Esophagus (tissue), 2 donors: ENCODE results near the gene KRT40. TPM values are rescaled to one million over a fixed set of nuclear protein-coding genes. Genes with fewer than 3 reads are reported as not detected.
"Not testable (repeated sequence)": the region's sequence is repeated elsewhere in the genome, so short reads cannot be mapped to it uniquely, and the experiment has no call there.

Source experiments
- H3K27ac ChIP-seq, 2 donors: one replicate each; pipeline ENCODE4 v1.5.1; 2013; ENCODE audit warnings: low read depth in 2 of 2, mild to moderate bottlenecking in 2 of 2, inconsistent platforms in 1 of 2, low read length in 1 of 2, moderate library complexity in 1 of 2
- H3K27me3 ChIP-seq, 2 donors: one replicate each; pipeline ENCODE4 v1.6.1; 2013; ENCODE audit warnings: low read length in 2 of 2, control low read depth in 1 of 2, mild to moderate bottlenecking in 1 of 2; ENCODE audit not compliant: insufficient read depth in 2 of 2, control insufficient read depth in 1 of 2
- H3K36me3 ChIP-seq, 2 donors: one replicate each; pipeline ENCODE4 v1.6.1; 2013; ENCODE audit warnings: low read length in 1 of 2; ENCODE audit not compliant: control insufficient read depth in 2 of 2, insufficient read depth in 2 of 2
- H3K4me1 ChIP-seq, 2 donors: one replicate each; pipeline ENCODE4 v1.6.1; 2013; ENCODE audit warnings: low read length in 1 of 2; ENCODE audit not compliant: control insufficient read depth in 2 of 2, insufficient read depth in 2 of 2
- H3K4me3 ChIP-seq, 2 donors: one replicate each; pipeline ENCODE4 v1.5.1; 2013; ENCODE audit warnings: low read length in 2 of 2, mild to moderate bottlenecking in 2 of 2, low read depth in 1 of 2, moderate library complexity in 1 of 2
- H3K9me3 ChIP-seq, 2 donors: one replicate each; pipeline ENCODE4 v1.6.1; 2013; ENCODE audit warnings: mild to moderate bottlenecking in 2 of 2, low read depth in 1 of 2, low read length in 1 of 2, moderate library complexity in 1 of 2; ENCODE audit not compliant: control insufficient read depth in 2 of 2, insufficient read depth in 1 of 2
- WGBS, 2 donors: extraction: QIAGEN DNeasy Blood & Tissue Kit; methylation state at CpG; one replicate each; pipeline ENCODE4 v1.1.7; 2013; 5-methylcytosine and 5-hydroxymethylcytosine counted together
- polyA plus RNA-seq, 2 donors: library from polyadenylated mRNA; stranded (reverse); fragments of 200-250 nt; gene quantifications; one replicate each; pipeline ENCODE4 v1.2.3, GENCODE V29; 2013
- donor health status: healthy with polysubstance abuse.
- donor health status: Bipolar disorder and iron deficiency.

Gene KRT40
- polyA plus RNA-seq, 2 donors = 0.18 to 0.20 TPM

DNA sequence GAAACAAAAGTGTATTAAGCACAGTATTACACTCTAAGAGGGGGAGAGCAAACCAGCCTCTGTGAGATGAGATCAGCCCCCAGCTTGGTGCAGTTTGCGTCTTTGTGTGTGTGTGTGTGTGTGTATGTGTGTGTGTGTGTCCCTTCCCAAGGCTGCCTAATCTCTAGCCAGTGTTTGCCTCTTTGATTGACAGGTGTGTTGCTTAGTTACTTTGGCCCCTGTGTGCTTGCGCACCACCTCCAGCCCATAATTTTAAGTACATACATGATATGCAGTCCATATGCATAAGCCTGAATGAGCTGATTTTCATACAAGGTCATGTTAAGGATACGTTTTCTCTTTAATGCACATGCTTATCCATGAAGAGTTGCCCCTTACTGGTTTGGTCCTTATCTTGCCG lies 17.7 kb upstream of the KRT40 start:
- no peaks in the 10 kb centered on the region for H3K36me3 ChIP-seq
- no peaks in the 10 kb centered on the region for H3K9me3 ChIP-seq
- no peak overlapping the region for H3K27ac ChIP-seq
- H3K4me3 ChIP-seq = no peak overlapping the region
- peaks cover 0 to 2% of the 10 kb centered on the region in 2 donors for H3K4me1 ChIP-seq
- WGBS, 2 donors = 89 to 91% methylated on average over 4 of the region's 4 CpGs
- no peaks in the 10 kb centered on the region for H3K27me3 ChIP-seq

DNA sequence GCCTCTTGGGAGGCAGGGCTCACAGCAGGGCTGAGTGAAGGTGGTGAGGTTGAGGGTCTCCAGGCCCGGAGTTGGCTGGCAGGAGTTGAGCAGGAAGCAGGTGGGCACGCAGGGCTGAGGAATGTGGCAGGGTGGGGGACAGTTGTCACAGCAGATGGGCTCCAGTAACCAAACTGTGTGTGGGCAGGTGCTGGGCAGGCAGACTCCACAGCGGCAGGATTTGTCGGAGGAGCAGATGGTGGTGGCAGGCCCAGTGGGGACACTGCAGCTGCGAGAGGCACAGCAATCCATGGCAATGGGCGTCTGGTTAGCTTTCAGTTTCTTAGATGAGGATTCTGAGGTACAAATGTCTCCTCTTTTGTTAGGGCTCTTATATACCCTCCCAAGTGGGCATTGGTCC lies 15.4 kb upstream of the KRT40 start, which contains the start of gene KRTAP3-2:
TSS of gene KRTAP3-2 (minus strand) at position 344 of the 400 bp plus-strand sequence. CDS start at position 291, 53 bp downstream.
- not testable (repeated sequence) for H3K4me3 ChIP-seq, H3K27ac ChIP-seq, H3K27me3 ChIP-seq, H3K4me1 ChIP-seq, H3K9me3 ChIP-seq, H3K36me3 ChIP-seq
- 86 to 87% methylated on average over 5 to 6 of the region's 6 CpGs for WGBS, 2 donors

DNA sequence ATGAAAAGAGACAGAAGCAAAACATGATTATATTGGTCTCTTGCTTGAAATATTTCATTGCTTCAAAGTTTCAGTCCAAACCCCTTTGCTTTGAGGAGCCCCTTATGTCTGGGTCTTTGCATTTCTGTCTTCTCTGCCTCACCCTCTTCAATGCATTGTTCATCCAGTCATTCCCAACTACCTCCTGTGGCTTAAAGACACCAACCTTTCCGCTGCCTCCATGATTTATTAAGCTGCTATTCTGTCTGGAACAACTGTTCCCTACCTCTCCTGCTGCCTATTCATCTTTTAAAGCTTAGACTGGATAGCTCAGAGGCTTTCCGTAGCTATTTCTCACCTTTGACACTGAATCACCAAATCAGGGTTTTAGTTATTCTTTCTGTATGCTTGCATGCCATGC lies 13.2 kb upstream of the KRT40 start:
- Histone ChIP-seq H3K27me3 (no peaks in the 10 kb centered on the region), H3K36me3 (no peaks in the 10 kb centered on the region), H3K4me1 (peaks cover 0 to 2% of the 10 kb centered on the region in 2 donors), H3K27ac (no peak overlapping the region), H3K9me3 (no peaks in the 10 kb centered on the region), H3K4me3 (no peak overlapping the region)
- WGBS, 2 donors = 67% methylated on average over 2 of the region's 2 CpGs

DNA sequence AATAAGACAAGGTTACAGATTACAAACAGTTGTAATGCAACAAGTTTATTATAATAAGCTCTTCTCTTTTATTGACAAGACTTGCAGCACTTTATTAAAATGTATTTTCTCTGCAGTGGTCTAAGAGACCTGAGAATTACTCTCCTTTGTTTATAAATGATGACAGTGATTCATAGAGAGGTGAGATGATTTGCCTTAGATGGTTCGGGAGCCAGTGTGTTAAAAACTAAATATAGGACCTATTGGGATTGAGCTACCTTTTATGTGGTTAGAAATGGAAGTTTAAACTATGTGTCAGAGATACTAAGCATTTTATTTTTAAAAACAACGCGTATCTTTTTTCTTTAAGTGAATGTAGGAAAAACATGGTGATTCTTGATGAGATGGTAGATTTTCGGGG lies 12.7 kb upstream of the KRT40 start:
- H3K27ac ChIP-seq = no peak overlapping the region
- H3K9me3 ChIP-seq = no peaks in the 10 kb centered on the region
- H3K4me3 ChIP-seq = no peak overlapping the region
- no peaks in the 10 kb centered on the region for H3K36me3 ChIP-seq
- H3K4me1 ChIP-seq = peaks cover 0 to 2% of the 10 kb centered on the region in 2 donors
- H3K27me3 ChIP-seq = no peaks in the 10 kb centered on the region
- 73 to 82% methylated on average over 4 of the region's 4 CpGs for WGBS, 2 donors

DNA sequence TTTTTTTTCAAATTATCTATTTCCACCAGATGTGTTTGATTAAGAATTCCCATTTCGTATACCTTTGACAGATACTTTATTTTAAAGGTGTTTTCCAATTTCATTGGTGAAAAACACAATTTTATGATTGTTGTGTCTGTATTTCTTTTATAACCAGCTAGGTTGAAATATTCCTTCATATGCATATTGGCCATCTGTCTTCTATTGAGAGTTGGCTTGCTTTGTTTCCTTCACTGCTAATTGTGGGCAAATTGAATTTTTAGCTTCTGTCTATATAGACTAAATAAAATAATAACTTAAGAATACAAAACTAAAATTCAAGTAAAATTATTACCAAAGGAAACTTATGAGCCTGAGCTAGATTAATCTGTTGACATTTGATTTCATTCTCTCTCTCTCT lies 11.0 kb upstream of the KRT40 start:
- H3K4me1 ChIP-seq = peaks cover 0 to 2% of the 10 kb centered on the region in 2 donors
- H3K9me3 ChIP-seq = no peaks in the 10 kb centered on the region
- no peaks in the 10 kb centered on the region for H3K27me3 ChIP-seq
- H3K27ac ChIP-seq = no peak overlapping the region
- H3K36me3 ChIP-seq = no peaks in the 10 kb centered on the region
- H3K4me3 ChIP-seq = no peak overlapping the region
- WGBS, 2 donors = 48 to 54% methylated on average over 1 of the region's 1 CpG

DNA sequence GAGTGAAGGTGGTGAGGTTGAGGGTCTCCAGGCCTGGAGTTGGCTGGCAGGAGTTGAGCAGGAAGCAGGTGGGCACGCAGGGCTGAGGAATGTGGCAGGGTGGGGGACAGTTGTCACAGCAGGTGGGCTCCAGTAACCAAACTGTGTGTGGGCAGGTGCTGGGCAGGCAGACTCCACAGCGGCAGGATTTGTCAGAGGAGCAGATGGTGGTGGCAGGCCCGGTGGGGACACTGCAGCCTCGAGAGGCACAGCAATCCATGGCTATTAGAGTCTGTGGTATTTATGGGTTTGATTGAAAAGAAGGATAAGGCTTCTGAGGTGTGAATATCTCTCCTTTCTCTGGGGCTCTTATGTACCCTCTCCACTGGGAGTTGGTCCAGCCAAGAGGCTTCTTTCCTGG lies 9.7 kb upstream of the KRT40 start, which contains the start of gene KRTAP3-3:
TSS of gene KRTAP3-3 (minus strand) at position 326 of the 400 bp plus-strand sequence. CDS start at position 259, 67 bp downstream.
- WGBS, 2 donors = 58 to 62% methylated on average over 4 of the region's 4 CpGs
- Histone ChIP-seq H3K9me3 (no peaks in the 10 kb centered on the region), H3K27me3 (no peaks in the 10 kb centered on the region), H3K4me3 (no peak within 1 kb of the TSS), H3K27ac (no peak within 1 kb of the TSS), H3K4me1 (no peaks in the 10 kb centered on the region), H3K36me3 (no peaks in the 10 kb centered on the region)

DNA sequence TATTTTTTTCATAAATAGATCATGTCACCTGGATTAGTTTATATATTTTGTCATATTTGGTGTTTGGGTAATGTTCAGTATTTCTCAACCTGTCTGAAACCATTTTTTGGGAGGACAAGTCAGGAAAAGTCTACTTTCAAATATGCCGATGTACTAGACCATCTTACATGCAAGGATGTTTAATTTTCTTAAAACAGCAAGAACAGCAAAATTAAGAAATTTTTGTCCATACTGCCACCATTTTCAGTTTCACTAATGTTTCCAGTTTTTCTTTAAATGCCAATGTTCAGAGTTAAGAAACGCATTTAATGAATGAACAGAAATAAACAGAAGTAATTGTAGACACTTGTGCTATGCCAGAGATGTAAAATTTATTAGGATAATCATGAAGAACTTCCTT lies 9.0 kb upstream of the KRT40 start:
- H3K4me3 ChIP-seq = no peak overlapping the region
- 91 to 92% methylated on average over 2 of the region's 2 CpGs for WGBS, 2 donors
- H3K9me3 ChIP-seq = no peaks in the 10 kb centered on the region
- no peaks in the 10 kb centered on the region for H3K4me1 ChIP-seq
- no peak overlapping the region for H3K27ac ChIP-seq
- H3K36me3 ChIP-seq = no peaks in the 10 kb centered on the region
- H3K27me3 ChIP-seq = no peaks in the 10 kb centered on the region

DNA sequence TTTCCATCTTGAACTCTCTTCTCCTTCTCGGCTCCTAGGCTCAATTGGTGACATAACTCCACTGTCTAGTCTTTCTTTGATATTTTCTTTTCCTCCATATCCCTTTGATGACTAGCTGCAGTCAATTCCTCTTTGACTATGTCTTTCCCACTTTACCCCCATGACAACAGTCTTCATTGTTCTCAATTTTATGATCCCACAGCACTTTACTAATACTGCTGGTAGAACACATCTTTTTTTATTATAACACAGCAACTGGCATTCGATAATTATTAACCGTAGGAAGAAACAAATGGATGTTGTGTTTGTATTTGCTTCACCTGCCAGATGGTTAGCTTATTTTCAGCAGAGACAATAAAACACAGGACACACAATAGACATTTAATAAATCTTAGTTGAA lies 8.5 kb upstream of the KRT40 start:
- H3K9me3 ChIP-seq = no peaks in the 10 kb centered on the region
- no peaks in the 10 kb centered on the region for H3K4me1 ChIP-seq
- H3K27ac ChIP-seq = no peak overlapping the region
- WGBS, 2 donors = 77 to 90% methylated on average over 3 of the region's 3 CpGs
- H3K27me3 ChIP-seq = no peaks in the 10 kb centered on the region
- H3K36me3 ChIP-seq = no peaks in the 10 kb centered on the region
- H3K4me3 ChIP-seq = no peak overlapping the region

DNA sequence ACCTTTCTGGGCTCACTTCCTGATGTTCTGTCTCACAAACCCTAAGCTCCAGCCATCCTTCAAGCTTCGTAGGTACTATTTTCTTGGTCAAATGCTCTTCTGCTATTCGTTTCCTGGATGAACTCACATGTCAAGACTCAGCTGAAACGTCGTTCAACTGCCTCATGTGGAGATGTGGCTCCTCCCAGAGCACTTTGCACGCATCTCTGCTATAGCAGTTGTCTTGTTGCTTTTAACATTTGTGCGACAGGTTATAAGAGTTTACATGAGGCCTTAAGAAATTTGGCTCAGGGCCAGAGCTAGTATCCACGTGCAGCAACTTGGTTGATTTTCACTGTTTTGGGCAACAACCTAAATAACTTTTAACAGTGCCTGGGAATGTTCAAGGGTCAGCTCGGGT lies 2.8 kb upstream of the KRT40 start:
- Histone ChIP-seq H3K4me3 (no peak overlapping the region), H3K27ac (no peak overlapping the region), H3K4me1 (no peaks in the 10 kb centered on the region), H3K36me3 (no peaks in the 10 kb centered on the region), H3K27me3 (no peaks in the 10 kb centered on the region), H3K9me3 (no peaks in the 10 kb centered on the region)
- 37 to 46% methylated on average over 8 of the region's 8 CpGs for WGBS, 2 donors

DNA sequence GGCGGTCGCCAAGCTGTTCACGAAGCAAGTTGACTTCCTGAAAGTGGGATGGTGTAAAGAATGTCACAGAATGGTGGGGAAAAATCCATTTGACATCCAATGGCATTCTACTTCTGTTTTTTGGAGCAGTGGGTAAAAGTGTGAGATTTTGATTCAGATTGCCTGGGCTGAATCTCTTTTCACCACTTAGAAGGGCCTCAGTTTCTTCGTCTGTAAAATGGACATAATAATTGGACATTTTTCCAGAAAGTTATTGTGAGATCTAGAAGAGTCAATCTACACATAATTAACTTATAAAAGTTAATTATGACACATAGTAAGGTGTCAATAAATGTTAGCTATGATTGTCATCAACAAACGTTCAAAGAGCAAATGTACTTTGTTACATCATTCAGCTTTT lies 3.0 kb downstream of the KRT40 start:
- Histone ChIP-seq H3K27ac (no peak overlapping the region), H3K4me3 (no peak overlapping the region), H3K9me3 (no peaks in the 10 kb centered on the region), H3K4me1 (peaks cover 0 to 3% of the 10 kb centered on the region in 2 donors), H3K27me3 (no peaks in the 10 kb centered on the region), H3K36me3 (no peaks in the 10 kb centered on the region)
- 59 to 65% methylated on average over 5 of the region's 5 CpGs for WGBS, 2 donors
